OCI-LY7 (cell line): Measurements from ENCODE around the gene CFAP68.

Source experiments
- CTCF ChIP-seq: fragments of 200-600 bp; sonication (generic); conservative IDR thresholded peaks from 2 replicates; pipeline ENCODE4 v1.5.1; 2014; ENCODE audit warnings: mild to moderate bottlenecking, antibody characterized with exemption, low read length, moderate library complexity, mixed read lengths
- EZH2phosphoT487 ChIP-seq: fragments of 200-600 bp; sonication (generic); IDR thresholded peaks from 2 replicates; pipeline ENCODE4 v1.6.1; 2018; ENCODE audit warnings: low read depth, borderline replicate concordance, mild to moderate bottlenecking, mixed run types, antibody characterized with exemption, low read length, moderate library complexity, mixed read lengths

GRCh38 chr11:111922803-111923202, 43.5 kb downstream of the CFAP68 start:
- TF ChIP-seq CTCF (no peak), EZH2phosphoT487 (no peak)
